Vagina (tissue), 2 donors: Measurements from ENCODE around the gene CBFB.

Source experiments
- CTCF ChIP-seq, 3 experiments: fragments of 450-650 bp in 2 of 3; fragments of 200-600 bp in 1 of 3; sonication (generic) in 1 of 3; IDR thresholded peaks; one replicate each; pipeline ENCODE4 v1.5.1; 2017 to 2019; ENCODE audit warnings: antibody characterized with exemption in 3 of 3, mild to moderate bottlenecking in 2 of 3, moderate library complexity in 2 of 3
- POLR2A ChIP-seq, 2 donors: fragments of 450-650 bp; IDR thresholded peaks; one replicate each; pipeline ENCODE4 v1.6.1; 2017; ENCODE audit warnings: antibody characterized with exemption in 2 of 2, mild to moderate bottlenecking in 2 of 2, moderate library complexity in 2 of 2
- POLR2AphosphoS5 ChIP-seq, 2 donors: sonication (generic); formaldehyde crosslinking; IDR thresholded peaks; one replicate each; pipeline ENCODE4 v1.9.0; 2017; ENCODE audit warnings: antibody characterized with exemption in 2 of 2, mild to moderate bottlenecking in 2 of 2, low read depth in 1 of 2; ENCODE audit not compliant: insufficient read depth in 1 of 2

DNA sequence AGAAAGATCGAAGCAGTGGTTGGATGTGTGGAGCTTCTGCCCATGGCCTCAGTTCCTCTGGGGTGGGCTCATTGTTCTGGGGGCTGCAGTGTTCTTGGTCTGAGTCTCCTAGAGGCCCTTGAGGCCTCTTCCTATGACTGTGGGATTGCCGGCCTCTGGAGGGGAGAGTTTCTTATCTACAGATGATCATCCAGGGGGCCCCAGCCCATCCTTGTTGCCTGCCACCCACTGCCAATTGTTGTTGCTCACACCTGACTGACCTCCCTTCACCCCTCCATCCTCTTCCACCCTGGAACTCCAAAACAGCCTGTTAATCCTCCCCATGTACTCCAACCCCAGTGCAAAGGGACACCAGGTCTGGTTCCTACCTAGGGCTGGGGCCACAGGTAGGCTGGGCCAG is 116.0 kb downstream of the CBFB start:
- TF ChIP-seq CTCF (IDR thresholded peaks at IDR 0.05) (no peak), POLR2A (IDR thresholded peaks at IDR 0.05) (no peak), POLR2AphosphoS5 (IDR thresholded peaks at IDR 0.05; ENCODE audit: insufficient read depth in 1 of 2, low read depth in 1 of 2) (no peak)
